Activated CD8-positive, alpha-beta T cell treated with anti-CD3 and anti-CD28 coated beads, Interleukin-2, amount 10 ng/mL, durations not matched to agents 7 days and 5 days (primary cell): ENCODE data around the gene ATRN. TPM values are rescaled to one million over a fixed set of nuclear protein-coding genes. Genes with fewer than 3 reads are reported as not detected.
"Not testable (repeated sequence)": the region's sequence is repeated elsewhere in the genome, so short reads cannot be mapped to it uniquely, and the experiment has no call there.

Source experiments
- ATAC-seq: fragments of 150-1000 bp; cut with Tn5 transposase; one replicate; pipeline ENCODE4 v1.10.0; 2021; ENCODE audit warnings: moderate library complexity
- CTCF ChIA-PET: fragments of 350-600 bp; sonication (Branson Sonifier 250); formaldehyde crosslinking; loops from one replicate; lab custom pipeline; 2021; ENCODE audit warnings: antibody characterized with exemption; lab: Charles Lee
- POLR2A ChIA-PET: fragments of 350-600 bp; sonication (Branson Sonifier 250); formaldehyde crosslinking; loops from one replicate; lab custom pipeline; 2021; ENCODE audit warnings: antibody characterized with exemption; lab: Charles Lee
- DNase-seq: peaks from one replicate; pipeline ENCODE4 v3.0.0-alpha.2; 2020
- H3K27ac Mint-ChIP-seq: one replicate; pipeline ENCODE4 v1.8.0; 2021; ENCODE audit warnings: mild to moderate bottlenecking, mixed read lengths
- H3K27me3 Mint-ChIP-seq: one replicate; pipeline ENCODE4 v1.8.0; 2021; ENCODE audit warnings: low read depth, mixed read lengths
- H3K36me3 Mint-ChIP-seq: one replicate; pipeline ENCODE4 v1.8.0; 2021; ENCODE audit warnings: low read depth, mixed read lengths
- H3K4me1 Mint-ChIP-seq: one replicate; pipeline ENCODE4 v1.8.0; 2021; ENCODE audit warnings: low read depth, mixed read lengths
- H3K4me3 Mint-ChIP-seq: one replicate; pipeline ENCODE4 v1.8.0; 2021; ENCODE audit warnings: mild to moderate bottlenecking, mixed read lengths
- H3K9me3 Mint-ChIP-seq: one replicate; pipeline ENCODE4 v1.8.0; 2022; ENCODE audit warnings: mixed read lengths; ENCODE audit not compliant: insufficient read depth
- total RNA-seq, 2 experiments: library from RNA; stranded (reverse); gene quantifications; one replicate each; pipeline ENCODE4 v1.2.3, GENCODE V29; 2021

Gene ATRN
- total RNA-seq, 2 experiments from 2014 or later: 8.1 to 8.5 TPM

DNA sequence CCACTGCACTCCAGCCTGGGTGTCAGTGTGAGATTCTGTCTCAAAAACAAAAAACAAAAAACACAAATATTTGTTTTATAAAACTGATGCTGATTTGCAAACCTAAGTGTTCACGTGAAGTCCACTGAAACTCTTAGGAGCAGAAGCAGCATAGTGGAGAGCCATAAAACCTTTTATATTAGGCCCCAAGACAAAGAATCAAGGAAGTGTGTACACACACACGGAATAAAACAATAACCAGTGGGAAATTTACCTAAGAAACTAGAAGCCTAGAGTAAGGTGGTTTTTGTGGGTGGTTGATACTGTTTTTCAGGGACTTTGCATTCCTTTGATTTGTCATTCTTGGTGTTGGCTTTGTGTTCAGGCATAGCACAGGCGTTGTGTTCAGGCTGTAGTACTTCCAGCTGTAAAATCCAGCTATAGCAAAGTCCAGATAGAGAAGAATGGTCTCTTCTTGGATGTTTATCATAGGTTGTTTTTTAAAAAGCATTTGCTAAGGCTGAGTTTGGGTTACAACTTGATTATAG is 61.3 kb downstream of the ATRN start:
- no peak for ATAC-seq
- POLR2A ChIA-PET: no interaction called here
- Mint-ChIP-seq H3K4me3 (no peak overlapping the region), H3K27ac (no peak overlapping the region), H3K27me3 (no peaks in the 10 kb centered on the region), H3K4me1 (peaks cover under 1% of the 10 kb centered on the region), H3K9me3 (no peaks in the 10 kb centered on the region), H3K36me3 (no peaks in the 10 kb centered on the region)
- CTCF ChIA-PET: no interaction called here
- DNase-seq: no peak

DNA sequence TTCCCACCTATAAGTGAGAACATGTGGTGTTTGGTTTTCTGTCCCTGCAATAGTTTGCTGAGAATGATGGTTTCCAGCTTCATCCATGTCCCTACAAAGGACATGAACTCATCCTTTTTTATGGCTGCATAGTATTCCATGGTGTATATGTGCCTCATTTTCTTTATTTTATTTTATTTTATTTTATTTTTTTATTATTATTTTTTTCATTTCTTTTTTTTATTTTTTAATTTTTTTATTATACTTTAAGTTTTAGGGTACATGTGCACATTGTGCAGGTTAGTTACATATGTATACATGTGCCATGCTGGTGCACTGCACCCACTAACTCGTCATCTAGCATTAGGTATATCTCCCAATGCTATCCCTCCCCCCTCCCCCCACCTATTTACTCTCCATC is 66.9 kb downstream of the ATRN start:
- POLR2A ChIA-PET, H3K27ac Mint-ChIP-seq: not testable (repeated sequence)

DNA sequence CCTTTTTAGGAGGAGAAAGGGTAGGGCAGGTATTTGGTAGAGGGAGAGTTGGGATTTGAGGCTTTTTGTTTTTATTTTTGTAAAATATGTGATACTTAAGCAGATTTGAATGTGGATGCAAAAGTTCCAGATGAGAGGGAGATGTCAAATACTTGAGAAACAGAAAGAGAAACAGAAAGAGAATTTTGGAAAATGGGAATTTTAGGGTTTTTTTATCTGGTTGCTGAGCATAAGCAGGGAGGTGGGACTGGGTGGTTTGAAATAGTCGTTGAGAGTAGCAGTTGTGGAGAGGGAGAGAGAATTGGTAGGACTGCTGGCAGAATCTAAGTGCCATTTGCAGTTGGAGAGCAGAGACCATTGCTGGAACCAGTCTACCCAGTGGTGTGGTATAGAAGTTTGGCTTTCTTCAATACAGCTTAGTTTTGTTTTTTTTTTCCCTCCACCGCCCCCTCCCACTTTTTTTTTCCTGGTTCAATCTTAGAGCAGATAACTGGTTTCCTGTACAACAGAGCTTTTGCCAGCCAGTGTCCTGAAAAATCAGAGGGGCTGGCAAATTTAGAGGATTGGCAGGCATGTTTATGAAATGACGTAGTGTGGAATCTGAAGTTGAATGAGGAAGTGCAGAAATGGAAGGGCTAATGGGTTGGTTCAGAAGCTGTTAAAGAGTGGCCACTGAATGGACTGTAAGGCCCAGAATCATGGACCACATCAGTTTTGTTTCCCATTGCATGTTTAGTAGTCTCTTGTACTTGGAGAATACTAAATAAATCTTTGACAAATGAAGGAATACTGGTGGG is 68.7 kb downstream of the ATRN start:
- ChIA-PET POLR2A (no interaction called here), CTCF (interaction anchor here (0.6 kb wide), 1 partner anchor 211 kb away, joined by 3 read pairs; no protein-coding TSS in a partner anchor)
- no peak overlapping the region for H3K4me3 Mint-ChIP-seq
- H3K27ac Mint-ChIP-seq: no peak overlapping the region
- no peak for ATAC-seq
- no peak for DNase-seq
- H3K27me3 Mint-ChIP-seq: no peaks in the 10 kb centered on the region
- H3K4me1 Mint-ChIP-seq: no peaks in the 10 kb centered on the region
- H3K36me3 Mint-ChIP-seq: peaks cover 2% of the 10 kb centered on the region
- H3K9me3 Mint-ChIP-seq: no peaks in the 10 kb centered on the region

More for the DNA sequence above, 66.9 kb downstream of the ATRN start:
- H3K36me3 Mint-ChIP-seq, ATAC-seq, H3K4me3 Mint-ChIP-seq, H3K4me1 Mint-ChIP-seq, DNase-seq, H3K27me3 Mint-ChIP-seq, H3K9me3 Mint-ChIP-seq, CTCF ChIA-PET: not testable (repeated sequence)

DNA sequence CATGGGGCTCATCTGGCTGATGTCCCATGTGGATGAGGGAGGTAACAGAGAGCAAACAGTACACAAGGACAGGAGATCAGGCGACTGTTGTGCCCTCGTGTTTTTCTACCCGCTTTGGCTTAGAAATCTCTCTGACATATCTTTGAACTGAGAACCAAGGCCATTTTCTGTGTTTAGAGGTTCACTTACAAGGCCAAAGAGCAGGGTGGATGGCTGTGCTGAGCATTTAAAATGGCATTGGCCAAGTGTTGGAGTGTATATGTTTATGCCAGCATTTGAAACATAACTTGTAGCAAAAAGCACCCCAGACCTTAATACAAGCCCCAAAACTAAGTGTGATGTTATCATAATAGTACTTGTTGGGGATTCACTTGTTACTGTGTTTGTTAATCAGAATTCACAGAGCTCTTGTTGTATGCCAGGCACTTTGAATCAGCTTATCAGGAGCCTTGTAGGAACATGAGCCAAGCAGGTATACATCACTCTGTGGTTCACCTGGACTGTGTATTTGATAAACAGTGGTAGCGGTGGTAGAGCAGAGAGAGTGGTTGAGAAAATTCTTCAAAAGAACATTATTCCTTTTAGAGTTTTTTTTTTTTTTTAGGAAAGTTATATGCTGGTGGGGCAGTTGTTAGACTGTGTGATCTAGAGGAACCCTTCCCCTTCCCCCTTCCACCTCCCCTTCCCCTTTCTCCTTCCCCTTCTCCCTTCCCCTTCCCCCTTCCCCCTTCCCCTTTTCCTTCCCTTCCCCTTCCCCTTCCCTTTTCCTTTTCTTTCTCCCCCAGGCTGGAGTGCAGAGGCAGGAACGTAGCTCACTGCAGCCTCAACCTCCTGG is 71.3 kb downstream of the ATRN start:
- ChIA-PET CTCF (no interaction called here), POLR2A (no interaction called here)
- ATAC-seq (no peak), DNase-seq (no peak)
- no peaks in the 10 kb centered on the region for H3K4me1 Mint-ChIP-seq
- H3K27ac Mint-ChIP-seq: no peak overlapping the region
- H3K36me3 Mint-ChIP-seq: peaks cover 2% of the 10 kb centered on the region
- no peaks in the 10 kb centered on the region for H3K9me3 Mint-ChIP-seq
- H3K27me3 Mint-ChIP-seq: no peaks in the 10 kb centered on the region
- no peak overlapping the region for H3K4me3 Mint-ChIP-seq

DNA sequence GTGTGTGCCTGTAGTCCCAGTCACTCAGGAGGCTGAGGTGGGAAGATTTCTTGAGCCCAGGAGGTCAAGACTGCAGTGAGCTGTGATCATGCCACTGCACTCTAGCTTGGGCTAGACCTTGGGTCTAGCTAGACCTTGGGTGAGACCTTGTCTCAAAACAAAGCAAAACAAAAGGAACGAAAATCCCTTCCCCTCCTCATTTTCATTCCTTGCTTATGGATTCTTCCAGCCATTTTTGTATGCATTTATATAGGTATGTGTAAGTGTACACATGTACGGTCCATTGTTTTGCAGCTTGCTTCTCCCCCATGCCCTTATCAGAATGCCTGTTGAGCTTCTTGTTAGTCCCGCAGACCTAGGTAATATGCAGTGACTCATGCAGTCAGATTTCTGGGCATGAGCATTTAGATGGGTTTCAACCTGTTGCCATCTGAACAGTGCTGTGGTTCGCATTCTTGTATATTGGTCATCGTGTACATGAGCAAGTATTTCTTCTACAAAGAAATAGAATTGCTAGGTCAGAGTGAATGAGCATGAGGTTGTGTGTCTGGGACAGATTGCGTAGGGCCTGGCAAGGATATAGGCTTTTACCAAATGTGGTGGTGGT is 73.2 kb downstream of the ATRN start:
- ATAC-seq (no peak), DNase-seq (no peak)
- no peak overlapping the region for H3K27ac Mint-ChIP-seq
- H3K27me3 Mint-ChIP-seq: no peaks in the 10 kb centered on the region
- no peaks in the 10 kb centered on the region for H3K36me3 Mint-ChIP-seq
- no peak overlapping the region for H3K4me3 Mint-ChIP-seq
- no peaks in the 10 kb centered on the region for H3K4me1 Mint-ChIP-seq
- no peaks in the 10 kb centered on the region for H3K9me3 Mint-ChIP-seq
- ChIA-PET CTCF (no interaction called here), POLR2A (no interaction called here)

DNA sequence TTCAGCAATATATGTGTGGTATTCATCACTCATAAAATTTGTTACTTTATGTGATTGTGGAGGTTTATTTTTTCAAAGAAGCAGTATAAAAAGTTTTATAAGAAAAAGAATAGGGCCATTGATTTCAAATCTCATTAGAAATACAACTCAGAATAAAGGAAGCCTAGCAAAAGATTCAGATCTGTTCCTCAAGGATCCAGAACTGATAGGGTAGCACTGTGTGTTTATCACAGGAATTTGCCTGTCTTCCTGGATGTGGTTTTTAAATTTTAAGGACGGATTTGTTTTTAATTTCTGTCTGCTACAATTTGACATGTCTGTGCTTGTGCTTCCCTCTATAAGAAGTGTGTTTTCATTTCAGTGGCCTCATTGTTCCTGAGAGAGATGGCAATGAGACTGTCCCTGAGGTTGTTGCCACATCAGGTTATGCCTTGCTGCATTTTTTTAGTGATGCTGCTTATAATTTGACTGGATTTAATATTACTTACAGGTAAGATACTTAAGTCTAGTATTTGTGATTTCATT is 74.6 kb downstream of the ATRN start:
- Mint-ChIP-seq H3K4me1 (no peaks in the 10 kb centered on the region), H3K9me3 (no peaks in the 10 kb centered on the region), H3K36me3 (no peaks in the 10 kb centered on the region), H3K27ac (no peak overlapping the region), H3K4me3 (no peak overlapping the region), H3K27me3 (no peaks in the 10 kb centered on the region)
- POLR2A ChIA-PET: no interaction called here
- DNase-seq (no peak), ATAC-seq (no peak)
- CTCF ChIA-PET: interaction anchor here (1.3 kb wide), 1 partner anchor 18 kb away, joined by 4 read pairs; no protein-coding TSS in a partner anchor

DNA sequence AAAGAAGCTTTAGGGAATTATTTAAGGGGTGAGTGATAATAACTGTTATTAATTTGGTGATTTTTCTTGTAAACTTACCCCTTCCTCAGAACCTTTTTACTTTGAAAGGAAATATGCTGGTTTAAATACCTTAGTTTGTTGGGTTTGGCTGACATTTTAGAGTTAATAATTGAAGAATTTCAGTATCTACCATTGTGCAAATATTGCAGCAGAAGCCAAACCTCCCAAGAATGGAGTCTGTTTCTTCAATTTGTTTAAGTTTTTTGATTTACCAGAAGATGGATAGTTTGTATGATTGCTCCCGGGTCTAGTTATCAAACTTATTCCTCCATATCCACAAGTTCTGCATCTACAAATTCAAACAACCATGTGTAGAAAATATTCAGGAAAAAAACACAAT is 77.1 kb downstream of the ATRN start:
- ChIA-PET POLR2A (no interaction called here), CTCF (interaction anchor here (1.1 kb wide), 1 partner anchor 163 kb away, joined by 3 read pairs; no protein-coding TSS in a partner anchor)
- Mint-ChIP-seq H3K27me3 (no peaks in the 10 kb centered on the region), H3K4me3 (no peak overlapping the region), H3K4me1 (no peaks in the 10 kb centered on the region), H3K9me3 (no peaks in the 10 kb centered on the region), H3K36me3 (no peaks in the 10 kb centered on the region), H3K27ac (no peak overlapping the region)
- ATAC-seq (no peak), DNase-seq (no peak)

DNA sequence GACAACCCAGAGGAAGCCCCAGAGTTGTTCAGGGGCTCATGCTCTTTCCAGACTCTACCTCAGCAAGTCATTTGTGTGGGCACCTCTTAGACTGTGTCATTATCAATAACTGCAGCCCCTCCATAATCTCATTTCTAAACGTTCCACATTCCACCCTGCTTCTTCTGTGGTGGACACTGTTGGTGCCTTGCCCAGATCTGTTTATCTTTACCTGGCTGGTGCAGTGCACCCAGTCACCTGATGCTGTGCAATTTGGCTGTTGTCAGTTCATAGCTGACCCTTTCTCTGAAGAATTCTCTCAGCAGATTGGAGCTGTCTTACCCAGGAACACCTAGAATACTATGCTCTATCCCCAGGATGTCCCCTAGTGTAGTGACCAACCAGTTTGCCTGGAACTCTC is 80.0 kb downstream of the ATRN start:
- H3K9me3 Mint-ChIP-seq: no peaks in the 10 kb centered on the region
- no peaks in the 10 kb centered on the region for H3K36me3 Mint-ChIP-seq
- ChIA-PET POLR2A (no interaction called here), CTCF (interaction anchor here (2.2 kb wide), 1 partner anchor 12 kb away, joined by 11 read pairs; no protein-coding TSS in a partner anchor)
- DNase-seq: no peak
- H3K4me3 Mint-ChIP-seq: no peak overlapping the region
- H3K27ac Mint-ChIP-seq: no peak overlapping the region
- ATAC-seq: no peak
- H3K4me1 Mint-ChIP-seq: peaks cover 3% of the 10 kb centered on the region
- no peaks in the 10 kb centered on the region for H3K27me3 Mint-ChIP-seq

DNA sequence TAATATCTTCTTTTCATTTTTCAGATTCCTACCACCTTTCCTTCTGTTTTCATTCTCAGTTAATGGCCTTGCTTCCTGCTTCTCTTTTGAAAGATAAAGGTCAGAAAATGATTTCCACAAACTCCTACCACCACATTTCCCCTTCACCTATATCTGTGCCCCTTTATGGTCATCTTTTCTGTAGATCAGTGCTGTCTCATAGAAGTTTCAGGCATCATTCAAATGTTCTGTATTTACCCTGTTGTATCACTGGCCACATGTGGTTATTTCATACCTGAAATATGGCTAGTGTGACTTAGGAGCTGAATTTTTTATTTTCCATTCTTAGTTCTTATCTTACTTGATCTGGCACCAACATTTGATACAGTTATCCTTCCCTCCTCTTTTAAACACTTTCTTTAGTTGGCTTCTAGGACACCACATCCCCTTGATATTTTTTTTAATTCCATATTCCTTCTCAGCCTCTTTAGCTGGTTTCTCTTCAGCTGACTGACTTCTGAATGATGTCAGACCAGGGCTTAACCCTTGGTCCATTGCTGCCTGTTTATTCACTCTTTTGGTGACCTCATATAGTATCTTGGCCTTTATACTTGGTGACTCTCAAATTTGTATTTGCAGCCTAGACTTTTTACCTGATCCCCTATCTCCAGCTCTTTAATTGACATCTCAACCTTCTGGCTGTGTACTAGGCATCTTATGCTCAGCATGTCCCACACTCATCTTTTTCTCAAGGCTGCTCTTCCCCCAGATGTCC is 81.0 kb downstream of the ATRN start:
- H3K27me3 Mint-ChIP-seq: no peaks in the 10 kb centered on the region
- H3K27ac Mint-ChIP-seq: no peak overlapping the region
- ATAC-seq: no peak
- no peak for DNase-seq
- H3K4me1 Mint-ChIP-seq: peaks cover 3% of the 10 kb centered on the region
- no peaks in the 10 kb centered on the region for H3K9me3 Mint-ChIP-seq
- H3K36me3 Mint-ChIP-seq: no peaks in the 10 kb centered on the region
- H3K4me3 Mint-ChIP-seq: no peak overlapping the region
- ChIA-PET CTCF (interaction anchor here (1.0 to 2.2 kb wide), 2 partner anchors 11 to 159 kb away, joined by 3 to 11 read pairs; no protein-coding TSS in a partner anchor), POLR2A (no interaction called here)

DNA sequence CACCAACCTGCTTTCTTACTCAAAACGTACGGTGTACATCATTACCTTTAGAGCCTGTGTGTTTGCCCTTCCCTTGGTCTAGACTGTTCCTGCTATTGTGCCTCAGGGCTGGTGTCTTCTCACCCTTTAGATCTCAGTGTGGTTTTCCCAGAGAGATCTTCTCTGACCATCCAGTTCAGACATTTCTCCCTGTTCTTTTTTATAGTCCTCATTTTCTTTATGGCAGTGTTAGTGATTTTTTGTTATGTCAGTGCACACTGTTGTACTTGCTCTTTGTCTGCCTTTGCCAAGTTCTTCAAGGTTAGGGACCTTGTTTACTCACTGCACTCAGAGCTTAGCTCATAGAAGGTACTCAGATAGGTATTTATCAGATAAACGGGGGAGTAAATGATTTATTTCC is 82.8 kb downstream of the ATRN start:
- DNase-seq (no peak), ATAC-seq (no peak)
- Mint-ChIP-seq H3K36me3 (no peaks in the 10 kb centered on the region), H3K9me3 (no peaks in the 10 kb centered on the region), H3K4me3 (no peak overlapping the region), H3K27me3 (no peaks in the 10 kb centered on the region), H3K4me1 (peaks cover 3% of the 10 kb centered on the region), H3K27ac (no peak overlapping the region)
- ChIA-PET POLR2A (no interaction called here), CTCF (no interaction called here)

DNA sequence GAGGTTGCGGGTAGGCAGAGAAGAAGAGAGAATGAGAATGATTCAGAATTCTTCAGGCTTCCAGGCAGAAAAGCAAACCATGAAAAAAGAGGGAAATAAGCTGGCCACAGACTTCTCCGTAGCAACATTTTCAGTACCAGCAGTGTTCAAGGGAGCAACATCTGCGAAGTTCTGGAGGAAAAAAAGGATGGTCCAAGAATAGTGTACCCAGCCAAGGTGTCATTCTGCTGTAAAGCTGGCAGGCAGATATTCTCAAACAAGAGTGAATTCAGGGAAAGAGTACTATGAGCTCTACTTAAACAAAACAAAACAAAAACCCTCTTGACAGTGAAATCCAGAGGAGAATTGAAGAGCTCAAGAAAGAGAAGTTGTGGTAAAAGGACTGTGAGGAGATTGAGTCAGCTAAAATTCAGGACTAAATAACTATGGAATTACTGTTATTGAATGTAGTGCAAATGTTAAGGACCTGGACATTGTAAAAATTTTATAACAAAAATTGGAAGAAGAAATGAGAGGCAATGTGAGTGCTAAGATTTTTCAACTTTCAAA is 86.5 kb downstream of the ATRN start:
- Mint-ChIP-seq H3K4me3 (no peak overlapping the region), H3K4me1 (peaks cover 3% of the 10 kb centered on the region), H3K27me3 (no peaks in the 10 kb centered on the region), H3K27ac (no peak overlapping the region), H3K9me3 (no peaks in the 10 kb centered on the region), H3K36me3 (no peaks in the 10 kb centered on the region)
- POLR2A ChIA-PET: no interaction called here
- CTCF ChIA-PET: interaction anchor here (4.3 kb wide), 1 partner anchor 119 kb away, joined by 12 read pairs; no protein-coding TSS in a partner anchor
- no peak for DNase-seq
- no peak for ATAC-seq
